ENCODE data around the gene GABARAP. TPM values are rescaled to one million over a fixed set of nuclear protein-coding genes. Genes with fewer than 3 reads are reported as not detected.
"Not testable (repeated sequence)": the region's sequence is repeated elsewhere in the genome, so short reads cannot be mapped to it uniquely, and the experiment has no call there.

The GABARAP gene
- total RNA-seq, 6 experiments from 2014 or later, result 399 to 470 (median 426) TPM

DNA sequence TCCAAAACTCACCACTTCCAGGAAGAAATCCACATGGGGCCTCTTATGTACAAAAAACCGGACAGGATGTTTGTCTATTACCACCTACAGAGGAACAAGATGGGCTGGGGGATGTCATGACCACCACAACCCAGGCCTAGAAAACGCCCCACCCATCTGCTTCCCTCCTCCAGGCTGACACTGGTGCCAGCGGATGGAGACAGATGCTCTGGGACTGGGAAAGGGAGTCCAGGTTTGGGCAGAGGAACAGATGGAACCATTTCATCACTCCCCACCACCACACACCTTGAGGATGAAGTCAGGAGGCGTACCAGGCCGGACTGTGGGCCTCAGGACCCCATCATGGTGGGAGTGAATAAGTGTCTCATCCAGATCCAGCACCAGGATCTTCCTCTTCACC lies 4.5 kb upstream of the GABARAP start:
- DNase-seq, result no peak
- H3K27ac Mint-ChIP-seq, result peak overlapping the region; percentile 40; the same call in 1 of the 2 replicates
- H3K4me1 Mint-ChIP-seq (ENCODE audit: low read depth), result peaks cover 32% of the 10 kb centered on the region

DNA sequence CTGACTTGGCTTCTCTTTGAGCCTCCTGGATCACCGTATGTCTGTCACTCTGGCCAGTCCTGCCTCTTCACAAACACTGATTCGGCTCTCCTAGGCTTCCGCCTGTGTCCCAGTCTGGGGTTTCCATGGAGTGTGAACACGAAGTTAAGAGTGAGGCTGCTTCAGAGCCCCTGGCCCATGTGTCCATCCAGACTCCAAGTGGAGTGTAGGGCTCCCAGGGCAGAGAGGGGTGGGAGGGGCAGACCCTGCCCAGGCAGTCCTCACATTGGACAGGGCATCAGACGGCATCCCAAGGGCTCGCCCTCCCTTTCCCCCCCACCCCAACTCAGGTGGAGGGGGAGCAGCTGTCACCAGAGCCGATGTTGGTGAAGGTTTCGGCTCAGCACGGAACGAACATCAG lies 1.6 kb upstream of the GABARAP start:
- Mint-ChIP-seq H3K4me1 (ENCODE audit: low read depth) (peaks cover 36% of the 10 kb centered on the region), H3K27ac (peak overlapping the region; percentile 94; the same call in 1 of the 2 replicates), H3K36me3 (ENCODE audit: low read depth) (peaks cover 33% of the 10 kb centered on the region)
- not testable (repeated sequence) for H3K27me3 Mint-ChIP-seq (ENCODE audit: insufficient read depth); H3K4me3 Mint-ChIP-seq; H3K9me3 Mint-ChIP-seq; DNase-seq

More for the DNA sequence above, 4.5 kb upstream of the GABARAP start:
- TF ChIP-seq, protein P1, sequence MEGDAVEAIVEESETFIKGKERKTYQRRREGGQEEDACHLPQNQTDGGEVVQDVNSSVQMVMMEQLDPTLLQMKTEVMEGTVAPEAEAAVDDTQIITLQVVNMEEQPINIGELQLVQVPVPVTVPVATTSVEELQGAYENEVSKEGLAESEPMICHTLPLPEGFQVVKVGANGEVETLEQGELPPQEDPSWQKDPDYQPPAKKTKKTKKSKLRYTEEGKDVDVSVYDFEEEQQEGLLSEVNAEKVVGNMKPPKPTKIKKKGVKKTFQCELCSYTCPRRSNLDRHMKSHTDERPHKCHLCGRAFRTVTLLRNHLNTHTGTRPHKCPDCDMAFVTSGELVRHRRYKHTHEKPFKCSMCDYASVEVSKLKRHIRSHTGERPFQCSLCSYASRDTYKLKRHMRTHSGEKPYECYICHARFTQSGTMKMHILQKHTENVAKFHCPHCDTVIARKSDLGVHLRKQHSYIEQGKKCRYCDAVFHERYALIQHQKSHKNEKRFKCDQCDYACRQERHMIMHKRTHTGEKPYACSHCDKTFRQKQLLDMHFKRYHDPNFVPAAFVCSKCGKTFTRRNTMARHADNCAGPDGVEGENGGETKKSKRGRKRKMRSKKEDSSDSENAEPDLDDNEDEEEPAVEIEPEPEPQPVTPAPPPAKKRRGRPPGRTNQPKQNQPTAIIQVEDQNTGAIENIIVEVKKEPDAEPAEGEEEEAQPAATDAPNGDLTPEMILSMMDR (IDR thresholded peaks at IDR 0.05), result no peak
- Mint-ChIP-seq H3K9me3 (no peaks in the 10 kb centered on the region), H3K4me3 (no peak overlapping the region), H3K27me3 (ENCODE audit: insufficient read depth) (peaks cover 2% of the 10 kb centered on the region), H3K36me3 (ENCODE audit: low read depth) (peaks cover 31% of the 10 kb centered on the region)

DNA sequence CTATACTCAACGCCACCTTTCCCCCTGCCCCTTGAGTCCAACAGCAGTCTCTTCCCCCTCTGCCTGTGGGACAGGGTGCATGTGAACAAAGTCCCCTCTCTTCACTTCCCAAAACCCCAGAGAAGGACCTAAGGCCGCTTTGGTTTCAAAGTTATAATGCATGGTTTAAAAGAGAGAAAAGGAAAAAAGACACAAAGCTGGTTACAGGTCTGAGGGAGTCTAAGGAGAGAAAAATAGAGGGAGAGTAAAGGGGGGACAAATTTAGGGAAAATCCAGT lies 1.1 kb upstream of the GABARAP start:
- Mint-ChIP-seq H3K4me3 (peak overlapping the region; percentile 88), H3K9me3 (no peaks in the 10 kb centered on the region), H3K27ac (peak overlapping the region; percentile 94), H3K36me3 (ENCODE audit: low read depth) (peaks cover 33% of the 10 kb centered on the region), H3K4me1 (ENCODE audit: low read depth) (peaks cover 32% of the 10 kb centered on the region), H3K27me3 (ENCODE audit: insufficient read depth) (peaks cover 4% of the 10 kb centered on the region)
- TF ChIP-seq, protein P1 (IDR thresholded peaks at IDR 0.05), result no peak
- no peak for DNase-seq

- DNase-seq, result peak; percentile 89
- peaks cover 30% of the 10 kb centered on the region for H3K4me1 Mint-ChIP-seq (ENCODE audit: low read depth)
- H3K9me3 Mint-ChIP-seq, result no peaks in the 10 kb centered on the region
- TF ChIP-seq, protein P1 (IDR thresholded peaks at IDR 0.05), result peak; percentile 29
- peaks cover 33% of the 10 kb centered on the region for H3K36me3 Mint-ChIP-seq (ENCODE audit: low read depth)
- H3K4me3 Mint-ChIP-seq, result peak overlapping the region; percentile 88
- peaks cover 4% of the 10 kb centered on the region for H3K27me3 Mint-ChIP-seq (ENCODE audit: insufficient read depth)
- peak overlapping the region; percentile 94 for H3K27ac Mint-ChIP-seq
These were observed 636 bp upstream of the GABARAP start for GRCh38 chr17:7242717-7243452.

GRCh38 chr17:7241090-7241733 lies 1.0 kb downstream of the GABARAP start:
- no peak for DNase-seq
- peaks cover 6% of the 10 kb centered on the region for H3K27me3 Mint-ChIP-seq (ENCODE audit: insufficient read depth)
- peak overlapping the region; percentile 88 for H3K4me3 Mint-ChIP-seq
- H3K36me3 Mint-ChIP-seq (ENCODE audit: low read depth), result peaks cover 40% of the 10 kb centered on the region
- peaks cover 44% of the 10 kb centered on the region for H3K4me1 Mint-ChIP-seq (ENCODE audit: low read depth)
- H3K27ac Mint-ChIP-seq, result peak overlapping the region; percentile 94
- TF ChIP-seq, protein P1 (IDR thresholded peaks at IDR 0.05), result no peak
- H3K9me3 Mint-ChIP-seq, result no peaks in the 10 kb centered on the region

DNA sequence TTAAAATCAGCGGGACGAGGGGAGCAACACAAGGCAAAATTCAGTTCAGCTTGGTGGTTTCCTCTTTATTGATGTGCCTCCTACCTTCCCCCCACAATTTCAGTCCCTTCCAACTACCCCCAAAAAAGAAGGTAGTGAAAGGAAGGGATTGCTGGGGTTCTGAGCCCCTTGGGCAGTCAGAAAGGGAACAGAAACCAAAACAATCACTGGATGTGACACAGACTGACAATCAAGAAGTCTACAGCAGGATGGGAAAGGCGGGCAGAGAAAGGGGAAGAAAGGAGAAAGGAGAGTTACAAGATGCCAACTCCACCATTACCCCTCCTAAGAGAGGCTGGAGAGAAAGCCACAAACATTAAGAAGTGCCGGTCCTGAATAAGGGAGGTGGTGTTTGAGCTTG lies 1.9 kb downstream of the GABARAP start:
- Mint-ChIP-seq H3K9me3 (no peaks in the 10 kb centered on the region), H3K4me3 (peak overlapping the region; percentile 88), H3K36me3 (ENCODE audit: low read depth) (peaks cover 43% of the 10 kb centered on the region), H3K4me1 (ENCODE audit: low read depth) (peaks cover 52% of the 10 kb centered on the region), H3K27ac (peak overlapping the region; percentile 94), H3K27me3 (ENCODE audit: insufficient read depth) (peaks cover 6% of the 10 kb centered on the region)
- DNase-seq, result no peak
- TF ChIP-seq, protein P1 (IDR thresholded peaks at IDR 0.05), result no peak
